ENCODE results near the gene SIGLEC15. TPM values are rescaled to one million over a fixed set of nuclear protein-coding genes. Genes with fewer than 3 reads are reported as not detected.

The SIGLEC15 gene
- total and polyA plus RNA-seq, 2 experiments from 2014 or later = 0.62 TPM; not detected in 1

GRCh38 chr18:45860492-45860891 is 35.0 kb downstream of the SIGLEC15 start:
- no peak for TF ChIP-seq CTCF (IDR thresholded peaks at IDR 0.05; ENCODE audit: low read depth, low read length)
- DNase-seq (ENCODE audit: low read depth in 1 of 2, low spot score in 1 of 2) = no peak
- Histone ChIP-seq H3K27ac (no peak overlapping the region), H3K4me3 (no peak overlapping the region), H3K36me3 (peaks cover 64% of the 10 kb centered on the region), H3K27me3 (no peaks in the 10 kb centered on the region), H3K9me3 (ENCODE audit: low read depth) (no peaks in the 10 kb centered on the region), H3K4me1 (ENCODE audit: low read depth) (no peaks in the 10 kb centered on the region)

GRCh38 chr18:45860971-45861370 is 35.5 kb downstream of the SIGLEC15 start:
- Histone ChIP-seq H3K9me3 (ENCODE audit: low read depth) (no peaks in the 10 kb centered on the region), H3K27ac (no peak overlapping the region), H3K4me1 (ENCODE audit: low read depth) (no peaks in the 10 kb centered on the region), H3K4me3 (no peak overlapping the region), H3K36me3 (peaks cover 59% of the 10 kb centered on the region), H3K27me3 (no peaks in the 10 kb centered on the region)
- no peak for DNase-seq (ENCODE audit: low read depth in 1 of 2, low spot score in 1 of 2)
- no peak for TF ChIP-seq CTCF (IDR thresholded peaks at IDR 0.05; ENCODE audit: low read depth, low read length)

- Histone ChIP-seq H3K27me3 (no peaks in the 10 kb centered on the region), H3K4me1 (ENCODE audit: low read depth) (no peaks in the 10 kb centered on the region), H3K36me3 (peaks cover 52% of the 10 kb centered on the region), H3K9me3 (ENCODE audit: low read depth) (no peaks in the 10 kb centered on the region), H3K27ac (no peak overlapping the region), H3K4me3 (no peak overlapping the region)
- no peak for TF ChIP-seq CTCF (IDR thresholded peaks at IDR 0.05; ENCODE audit: low read depth, low read length)
- no peak for DNase-seq (ENCODE audit: low read depth in 1 of 2, low spot score in 1 of 2)
Observed at GRCh38 chr18:45861926-45862325, 36.5 kb downstream of the SIGLEC15 start.

GRCh38 chr18:45863469-45863868 is 38.0 kb downstream of the SIGLEC15 start:
- no peak for TF ChIP-seq CTCF (IDR thresholded peaks at IDR 0.05; ENCODE audit: low read depth, low read length)
- Histone ChIP-seq H3K27me3 (no peaks in the 10 kb centered on the region), H3K27ac (no peak overlapping the region), H3K9me3 (ENCODE audit: low read depth) (no peaks in the 10 kb centered on the region), H3K4me3 (no peak overlapping the region), H3K4me1 (ENCODE audit: low read depth) (no peaks in the 10 kb centered on the region), H3K36me3 (peaks cover 47% of the 10 kb centered on the region)
- no peak for DNase-seq (ENCODE audit: low read depth in 1 of 2, low spot score in 1 of 2)

GRCh38 chr18:45864081-45864480 is 38.6 kb downstream of the SIGLEC15 start:
- Histone ChIP-seq H3K4me3 (no peak overlapping the region), H3K27ac (no peak overlapping the region), H3K27me3 (no peaks in the 10 kb centered on the region), H3K4me1 (ENCODE audit: low read depth) (no peaks in the 10 kb centered on the region), H3K9me3 (ENCODE audit: low read depth) (no peaks in the 10 kb centered on the region), H3K36me3 (peaks cover 42% of the 10 kb centered on the region)
- no peak for TF ChIP-seq CTCF (IDR thresholded peaks at IDR 0.05; ENCODE audit: low read depth, low read length)
- no peak for DNase-seq (ENCODE audit: low read depth in 1 of 2, low spot score in 1 of 2)

- TF ChIP-seq CTCF (IDR thresholded peaks at IDR 0.05; ENCODE audit: low read depth, low read length) = no peak
- Histone ChIP-seq H3K36me3 (peaks cover 36% of the 10 kb centered on the region), H3K4me1 (ENCODE audit: low read depth) (no peaks in the 10 kb centered on the region), H3K27me3 (no peaks in the 10 kb centered on the region), H3K9me3 (ENCODE audit: low read depth) (no peaks in the 10 kb centered on the region), H3K27ac (no peak overlapping the region), H3K4me3 (no peak overlapping the region)
- no peak for DNase-seq (ENCODE audit: low read depth in 1 of 2, low spot score in 1 of 2)
Observed at GRCh38 chr18:45865466-45865865, 40.0 kb downstream of the SIGLEC15 start.
